Stimulated activated CD8-positive, alpha-beta memory T cell treated with anti-CD3 and anti-CD28 coated beads, Interleukin-2, amount 100 ng/mL, for 48 hours (primary cell): ENCODE measurements around the gene RBPJ.
"Not testable (repeated sequence)": the region's sequence is repeated elsewhere in the genome, so short reads cannot be mapped to it uniquely, and the experiment has no call there.

Source experiments
- DNase-seq, 2 donors: peaks; one replicate each; pipeline ENCODE4 v3.0.0-alpha.2; 2020; ENCODE audit warnings: low read depth in 2 of 2

RBPJ gene

DNA sequence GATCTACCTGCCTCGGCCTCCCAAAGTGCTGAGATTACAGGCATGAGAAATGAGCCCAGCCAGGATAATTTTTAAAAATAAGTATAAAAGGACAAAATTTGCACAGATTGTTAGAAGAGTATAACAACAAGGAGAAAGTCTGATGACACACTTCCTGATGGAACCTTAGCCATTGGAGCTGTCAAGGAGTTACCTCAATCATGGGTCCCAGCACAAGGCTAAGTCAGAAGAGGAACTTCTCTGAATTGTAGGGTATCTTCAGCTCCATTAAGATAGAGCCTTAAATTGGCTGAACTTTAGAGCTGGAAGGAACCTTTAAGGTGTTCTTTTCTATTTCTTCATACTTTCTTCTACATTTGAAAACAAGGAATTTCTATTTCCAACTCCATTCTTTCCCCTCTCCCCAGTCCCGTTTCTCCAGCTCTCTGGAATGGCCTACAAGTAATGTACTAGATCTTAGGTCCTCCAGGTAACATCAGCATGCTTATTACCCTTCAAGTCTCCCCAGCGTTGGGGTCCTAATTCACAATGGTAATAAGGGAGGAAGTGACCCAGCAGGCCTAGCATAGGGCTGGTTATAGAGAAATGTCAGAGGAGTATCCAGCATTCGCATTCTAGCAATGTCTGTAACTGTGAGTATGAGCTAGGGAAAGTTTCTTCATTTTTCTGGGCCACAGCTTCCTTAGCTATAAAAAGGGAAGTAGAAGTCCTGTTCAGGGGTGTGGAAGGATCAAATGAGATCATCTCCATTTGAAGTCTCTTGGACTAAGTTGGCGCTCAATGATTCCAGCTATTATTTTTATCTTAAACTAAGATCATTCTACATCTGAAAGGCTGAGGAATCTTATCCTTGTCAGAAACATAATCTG lies 18.5 kb upstream of the RBPJ start:
- DNase-seq: no peak

DNA sequence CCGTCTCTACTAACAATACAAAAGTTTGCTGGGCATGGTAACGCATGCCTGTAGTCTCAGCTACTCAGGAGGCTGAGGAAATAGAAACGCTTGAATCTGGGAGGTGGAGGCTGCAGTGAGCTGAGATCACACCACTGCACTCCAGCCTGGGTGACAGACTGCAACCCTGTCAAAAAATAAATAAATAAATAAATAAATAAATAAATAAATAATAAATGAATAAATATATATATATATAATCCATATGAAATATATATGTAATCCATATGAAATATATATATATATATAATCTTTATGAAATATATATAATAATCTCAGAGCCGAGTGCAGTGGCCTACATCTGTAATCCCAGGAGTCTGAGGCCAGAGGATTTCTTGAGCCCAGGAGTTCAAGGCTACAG lies 17.8 kb upstream of the RBPJ start:
- DNase-seq: no peak

GRCh38 chr4:26307037-26307800 lies 13.6 kb upstream of the RBPJ start:
- no peak for DNase-seq

DNA sequence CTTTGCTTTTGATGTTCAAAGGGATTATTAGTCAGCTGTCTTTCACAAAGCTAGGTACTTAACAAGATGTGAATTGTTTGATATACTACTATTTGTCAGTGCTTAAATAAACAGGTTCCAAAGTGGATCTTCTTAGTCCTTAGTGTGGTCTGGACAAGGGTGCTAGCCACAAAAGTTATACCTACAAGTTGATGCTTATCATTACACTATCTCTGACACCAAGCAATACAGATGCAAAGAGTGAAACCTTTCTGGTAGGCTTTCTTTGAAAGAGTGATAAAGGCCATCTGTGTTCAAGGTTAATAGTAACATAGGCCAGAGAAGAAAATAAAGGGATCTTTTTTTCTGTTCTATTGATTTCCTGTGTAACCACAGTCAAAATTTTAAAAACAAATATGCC lies 12.2 kb upstream of the RBPJ start:
- DNase-seq: no peak

GRCh38 chr4:26310264-26310663 lies 10.6 kb upstream of the RBPJ start:
- DNase-seq: no peak

DNA sequence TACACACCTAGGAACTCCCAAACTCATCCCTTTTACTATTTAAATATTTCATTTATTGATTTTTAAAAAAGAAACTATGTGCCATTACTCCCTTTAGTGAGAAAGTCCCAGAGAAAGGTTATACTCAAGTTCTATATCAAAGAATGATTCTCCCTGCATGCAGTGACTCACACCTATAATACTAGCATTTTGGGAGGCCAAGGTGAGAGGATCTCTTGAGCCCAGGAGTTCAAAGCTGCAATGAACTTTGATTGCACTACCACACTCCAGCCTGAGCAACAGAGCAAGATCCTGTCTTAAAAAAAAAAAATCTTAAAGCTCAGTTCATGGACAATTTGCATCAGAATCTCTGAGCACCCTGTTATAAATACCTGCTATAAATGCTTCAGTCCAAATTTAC lies 9.2 kb upstream of the RBPJ start:
- no peak for DNase-seq

DNA sequence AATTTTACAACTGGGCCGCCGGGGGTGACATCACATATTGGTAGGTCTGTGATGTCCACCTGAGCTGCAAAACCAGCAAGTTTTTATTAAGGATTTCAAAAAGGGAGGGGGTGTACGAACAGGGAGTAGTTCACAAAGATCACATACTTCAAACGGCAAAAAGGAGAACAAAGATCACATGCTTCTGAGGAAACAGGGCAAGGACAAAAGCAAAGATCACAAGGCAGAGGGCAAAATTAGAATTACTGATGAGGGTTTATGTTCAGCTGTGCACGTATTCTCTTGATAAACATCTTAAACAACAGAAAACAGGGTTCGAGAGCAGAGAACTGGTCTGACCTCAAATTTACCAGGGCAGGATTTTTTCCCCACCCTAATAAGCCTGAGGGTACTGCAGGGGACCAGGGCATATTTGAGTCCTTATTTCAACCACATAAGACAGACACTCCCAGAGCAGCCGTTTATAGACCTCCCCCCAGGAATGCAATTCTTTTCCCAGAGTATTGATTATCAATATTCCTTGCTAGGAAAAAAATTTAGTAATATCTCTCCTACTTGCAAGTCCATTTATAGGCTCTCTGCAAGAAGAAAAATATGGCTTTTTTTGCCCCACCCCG lies 5.4 kb upstream of the RBPJ start:
- not testable (repeated sequence) for DNase-seq

GRCh38 chr4:26317766-26318165 lies 3.0 kb upstream of the RBPJ start:
- no peak for DNase-seq

GRCh38 chr4:26319467-26319948 lies 1.3 kb upstream of the RBPJ start:
- peak; percentile 94 to 96 for DNase-seq

DNA sequence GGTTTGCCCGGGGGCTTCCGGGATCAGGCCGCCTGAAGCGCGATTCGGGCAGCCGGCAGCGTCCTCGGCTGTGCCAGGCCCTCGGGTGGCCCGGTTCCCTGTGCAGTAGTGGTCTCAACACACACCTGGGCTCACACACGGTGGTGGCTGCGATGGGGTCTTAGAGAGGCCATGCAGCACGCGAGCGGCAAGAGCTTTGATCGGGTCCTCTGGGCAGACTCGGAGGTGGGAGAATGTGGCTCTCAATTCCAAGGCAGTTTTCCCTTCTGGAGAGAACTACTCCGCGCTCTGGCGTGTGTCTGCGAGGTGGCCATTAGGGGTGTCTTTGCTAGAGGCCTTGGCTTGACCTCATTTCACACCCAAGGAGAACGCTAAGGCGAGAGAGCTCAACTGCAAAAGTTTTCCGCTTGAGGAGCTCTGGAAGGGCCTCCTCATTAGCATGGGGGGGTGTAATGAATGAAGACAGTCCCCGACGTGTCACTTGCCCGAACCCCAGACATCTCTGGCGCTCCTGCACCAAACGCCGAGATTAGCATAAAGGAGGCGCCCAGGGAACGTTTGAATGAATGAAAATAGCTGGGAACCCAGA lies 771 bp upstream of the RBPJ start:
- DNase-seq: no peak

GRCh38 chr4:26321373-26322221 lies 783 bp downstream of the RBPJ start:
- DNase-seq: peak; percentile 17 to 23

DNA sequence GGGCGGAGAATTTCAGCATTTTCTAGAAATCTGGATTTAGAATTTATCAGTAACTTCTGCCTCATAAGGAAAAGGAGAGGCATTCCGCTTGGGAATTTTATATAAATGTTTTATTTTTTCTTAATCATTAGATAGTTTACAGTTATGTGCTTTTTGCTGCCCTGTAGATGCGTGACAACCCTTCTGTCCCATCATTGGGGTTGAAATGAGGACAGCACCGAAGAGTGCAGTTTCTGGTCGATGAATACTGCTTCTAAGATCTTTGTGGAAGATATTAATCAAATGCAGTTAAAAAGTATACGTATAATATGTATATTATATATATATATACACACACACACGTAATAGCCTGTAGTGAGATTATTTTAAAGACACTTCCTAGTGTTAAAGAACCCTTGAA lies 1.5 kb downstream of the RBPJ start:
- no peak for DNase-seq

GRCh38 chr4:26323821-26324220 lies 3.0 kb downstream of the RBPJ start:
- DNase-seq: no peak

- DNase-seq: no peak
These were observed 4.4 kb downstream of the RBPJ start for GRCh38 chr4:26325191-26325590.

DNA sequence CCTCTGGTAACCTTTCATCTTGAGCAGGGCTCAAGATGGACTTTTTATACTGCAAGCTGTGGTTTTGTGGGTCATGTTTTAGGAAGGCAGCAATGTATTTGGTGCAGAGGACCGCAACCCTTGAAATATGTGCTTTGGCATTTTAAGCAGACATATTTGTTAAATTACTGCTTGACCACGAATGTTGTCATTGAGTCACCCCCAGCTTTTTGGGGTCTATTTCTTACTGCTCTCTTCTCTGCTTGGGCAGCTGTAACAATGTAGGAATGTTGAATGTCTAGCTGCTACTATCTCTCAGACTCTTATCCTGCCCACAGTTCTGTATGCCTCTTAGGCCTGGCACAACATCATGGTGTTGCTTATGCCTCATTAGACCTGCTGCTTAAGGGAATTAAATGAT lies 6.0 kb downstream of the RBPJ start:
- no peak for DNase-seq

DNA sequence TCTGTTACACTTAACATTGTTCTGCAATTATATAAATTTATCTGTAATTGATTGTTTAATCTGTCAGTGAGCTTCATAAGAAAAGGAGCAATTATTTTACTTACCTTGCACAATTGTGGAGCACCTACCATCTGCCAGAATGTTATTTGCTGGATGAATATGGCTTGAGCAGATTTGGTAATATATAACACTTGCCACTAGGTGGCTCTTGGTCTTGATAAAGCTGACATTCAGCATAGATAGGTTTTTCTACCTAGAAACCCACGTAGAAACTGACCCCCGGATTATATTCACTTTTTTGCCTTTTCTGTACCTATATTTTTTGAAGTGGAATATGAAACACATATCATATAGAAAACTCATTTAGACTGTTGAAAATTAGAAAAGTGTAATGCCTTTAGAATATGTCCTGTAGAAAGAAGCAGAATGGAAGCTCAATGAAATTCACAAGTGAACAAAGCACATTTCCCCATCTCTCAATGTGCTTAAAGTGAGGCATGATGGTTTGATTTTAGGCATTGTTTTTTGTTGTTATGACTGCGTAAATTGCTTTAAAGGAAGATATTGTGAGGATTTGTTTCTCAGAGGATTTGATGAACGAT lies 9.5 kb downstream of the RBPJ start:
- no peak for DNase-seq

GRCh38 chr4:26330946-26331345 lies 10.1 kb downstream of the RBPJ start:
- DNase-seq: no peak

GRCh38 chr4:26331380-26331950 lies 10.7 kb downstream of the RBPJ start:
- no peak for DNase-seq

DNA sequence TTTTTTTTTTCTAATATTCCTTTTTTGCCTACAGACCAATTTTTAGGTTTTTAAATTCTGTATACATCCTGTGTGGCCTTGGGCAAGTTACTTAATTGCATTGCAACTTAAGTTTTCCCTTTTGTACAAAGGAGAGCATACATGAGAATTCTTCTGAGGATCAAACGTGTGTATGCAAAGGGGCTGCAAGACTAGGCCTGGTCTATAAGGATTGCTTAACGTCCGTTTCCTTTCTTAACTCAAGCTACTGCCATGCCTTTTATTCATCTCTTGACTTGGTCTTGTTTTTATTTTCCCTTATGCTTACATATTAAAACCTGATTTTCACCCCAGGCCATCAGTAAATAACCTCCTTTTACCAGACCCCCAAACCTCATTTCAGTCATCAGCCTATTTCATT lies 13.6 kb downstream of the RBPJ start:
- no peak for DNase-seq

DNA sequence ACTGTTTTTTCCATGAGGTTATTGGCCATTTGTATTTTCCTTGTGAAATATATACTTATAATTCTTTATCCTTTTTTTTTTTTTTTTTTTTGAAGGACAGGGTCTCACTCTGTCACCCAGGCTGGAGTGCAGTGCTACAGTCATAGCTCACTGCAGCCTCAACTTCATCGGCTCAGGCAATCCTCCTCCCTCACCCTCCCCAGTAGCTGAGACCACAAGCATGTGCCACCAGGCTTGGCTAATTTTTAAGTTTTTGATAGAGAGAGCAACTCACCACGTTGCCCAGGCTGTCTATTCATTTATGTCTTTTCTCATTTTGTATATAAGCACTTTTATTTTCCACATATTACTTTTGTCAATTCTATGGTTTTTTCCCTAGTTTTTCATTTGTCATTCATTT lies 16.8 kb downstream of the RBPJ start:
- DNase-seq: no peak
